Activated CD8-positive, alpha-beta memory T cell treated with anti-CD3 and anti-CD28 coated beads for 48 hours (primary cell): ENCODE results near the gene VPS26B.
"Not testable (repeated sequence)": the region's sequence is repeated elsewhere in the genome, so short reads cannot be mapped to it uniquely, and the experiment has no call there.

Experiments
- DNase-seq, 3 experiments: peaks; one replicate each; pipeline ENCODE4 v3.0.0-alpha.2; 2020; ENCODE audit warnings: low read depth in 2 of 3, low spot score in 2 of 3

The VPS26B gene

GRCh38 chr11:134231958-134232659 lies 7.6 kb downstream of the VPS26B start:
- DNase-seq = no peak

GRCh38 chr11:134233729-134234179 lies 9.3 kb downstream of the VPS26B start:
- DNase-seq = no peak

GRCh38 chr11:134235399-134235798 lies 10.9 kb downstream of the VPS26B start:
- no peak for DNase-seq

- DNase-seq = no peak
These were observed 12.5 kb downstream of the VPS26B start for GRCh38 chr11:134236834-134237556.

GRCh38 chr11:134237557-134237922 lies 13.1 kb downstream of the VPS26B start:
- no peak for DNase-seq

- DNase-seq = no peak
These were observed 14.5 kb downstream of the VPS26B start for GRCh38 chr11:134238956-134239355.

GRCh38 chr11:134240592-134240991 lies 16.1 kb downstream of the VPS26B start:
- no peak for DNase-seq

GRCh38 chr11:134242376-134242775 lies 17.9 kb downstream of the VPS26B start:
- DNase-seq = no peak

- no peak for DNase-seq
These were observed 19.4 kb downstream of the VPS26B start for GRCh38 chr11:134243913-134244312.

- no peak for DNase-seq
These were observed 20.1 kb downstream of the VPS26B start for GRCh38 chr11:134244593-134244992.

GRCh38 chr11:134245434-134245833 lies 21.0 kb downstream of the VPS26B start:
- no peak for DNase-seq

- DNase-seq = no peak
These were observed 21.6 kb downstream of the VPS26B start for GRCh38 chr11:134246100-134246499.

GRCh38 chr11:134246678-134247077 lies 22.2 kb downstream of the VPS26B start:
- DNase-seq = no peak

GRCh38 chr11:134248910-134249480 lies 24.5 kb downstream of the VPS26B start:
- DNase-seq = no peak

GRCh38 chr11:134250246-134250645 lies 25.8 kb downstream of the VPS26B start:
- DNase-seq = no peak

GRCh38 chr11:134250675-134251074 lies 26.2 kb downstream of the VPS26B start:
- no peak for DNase-seq

GRCh38 chr11:134252346-134253187 lies 28.1 kb downstream of the VPS26B start:
- DNase-seq = peak in 1 of 3 experiments; percentile 15

- peak; percentile 61 to 94 (median 84) for DNase-seq
These were observed 28.9 kb downstream of the VPS26B start, which contains the start of the genes ACAD8 and THYN1 for GRCh38 chr11:134253188-134253993. Gene ACAD8, plus strand, starts transcription at chr11:134253568. Its CDS starts 33 bp downstream, at chr11:134253601. Gene THYN1, minus strand, starts transcription at chr11:134253352. Its CDS starts 470 bp downstream, at chr11:134252882.

- DNase-seq = no peak
These were observed 30.1 kb downstream of the VPS26B start for GRCh38 chr11:134254433-134255183.

GRCh38 chr11:134255184-134255561 lies 30.7 kb downstream of the VPS26B start:
- DNase-seq = not testable (repeated sequence)
